GM12878 (cell line): Measurements from ENCODE around the gene FSTL4. TPM values are rescaled to one million over a fixed set of nuclear protein-coding genes. Genes with fewer than 3 reads are reported as not detected.

ENCODE experiments used
- ATAC-seq: fragments of 200-7000 bp; cut with Tn5 transposase; 3 replicates; pipeline ENCODE4 v1.9.1; 2020; ENCODE audit warnings: mild to moderate bottlenecking, moderate library complexity
- BruUV-seq: library from RNA; stranded (reverse); fragments of 400-500 nt; replicated peaks from 2 replicates; lab custom pipeline; 2021; lab: Mats Ljungman, UMichigan
- CTCF ChIA-PET: fragments of 300-600 bp; sonication (Branson Sonifier 250); formaldehyde crosslinking; extraction: SDS; loops from one replicate; lab custom pipeline; 2021; ENCODE audit warnings: inconsistent platforms; lab: Yijun Ruan, JAX
- POLR2A ChIA-PET: fragments of 350-600 bp; formaldehyde crosslinking; extraction: SDS; loops from one replicate; lab custom pipeline; 2021; ENCODE audit warnings: inconsistent platforms; lab: Charles Lee
- RAD21 ChIA-PET: fragments of 300-600 bp; sonication (Branson Sonifier 250); formaldehyde crosslinking; loops from one replicate; lab custom pipeline; 2023; ENCODE audit warnings: antibody characterized with exemption; ENCODE audit not compliant: unreplicated experiment; lab: Charles Lee
- SMC1A ChIA-PET: fragments of 300-600 bp; sonication (Branson Sonifier 250); formaldehyde crosslinking; loops from one replicate; lab custom pipeline; 2023; ENCODE audit not compliant: unreplicated experiment, uncharacterized antibody; lab: Charles Lee
- DNase-seq: peaks from one replicate; pipeline ENCODE4 v3.0.0-alpha.2; 2011; ENCODE audit warnings: low read depth, low spot score
- FAIRE-seq: peaks from 3 replicates; lab custom pipeline; 2011; peaks lifted over from hg19 to GRCh38; lab: Jason Lieb, UNC
- H2AFZ ChIP-seq: 2 replicates; pipeline ENCODE4 v1.6.0; 2011; ENCODE audit warnings: low read depth, low read length, control low read depth; ENCODE audit not compliant: control insufficient read depth
- H3K27ac ChIP-seq: 2 replicates; pipeline ENCODE4 v1.5.1; 2011; ENCODE audit warnings: control low read depth; ENCODE audit not compliant: control insufficient read depth, insufficient read depth
- H3K27me3 ChIP-seq, 2 experiments: replicated peaks in 1 of 2; 2 replicates each; pipeline versions ENCODE4 v1.6.0 to v1.6.1; 2011; ENCODE audit warnings: low read length in 1 of 2; ENCODE audit not compliant: control insufficient read depth in 2 of 2, insufficient read depth in 2 of 2
- H3K36me3 ChIP-seq, 2 experiments: 2 replicates each; pipeline ENCODE4 v1.5.1; 2011; ENCODE audit warnings: low read length in 1 of 2; ENCODE audit not compliant: control insufficient read depth in 2 of 2, insufficient read depth in 2 of 2
- H3K4me1 ChIP-seq: 2 replicates; pipeline ENCODE4 v1.6.1; 2011; ENCODE audit warnings: mild to moderate bottlenecking, low read length, moderate library complexity, mixed read lengths; ENCODE audit not compliant: control insufficient read depth, insufficient read depth
- H3K4me2 ChIP-seq: 2 replicates; pipeline ENCODE4 v1.6.0; 2011; ENCODE audit warnings: control low read depth; ENCODE audit not compliant: control insufficient read depth, insufficient read depth
- H3K4me3 ChIP-seq: fragments of 200-600 bp; sonication (generic); 2 replicates; pipeline ENCODE4 v1.5.1; 2016
- H3K79me2 ChIP-seq: 2 replicates; pipeline ENCODE4 v1.6.0; 2011; ENCODE audit warnings: low read length; ENCODE audit not compliant: control insufficient read depth, insufficient read depth
- H3K9ac ChIP-seq: 2 replicates; pipeline ENCODE4 v1.8.0; 2011; ENCODE audit warnings: low read length, control low read depth, mixed read lengths; ENCODE audit not compliant: control insufficient read depth, insufficient read depth
- H3K9me3 ChIP-seq: replicated peaks from 3 replicates; pipeline ENCODE4 v1.5.1; 2011; ENCODE audit warnings: mild to moderate bottlenecking, low read length; ENCODE audit not compliant: control insufficient read depth, insufficient read depth
- H4K20me1 ChIP-seq: 2 replicates; pipeline ENCODE4 v1.6.0; 2011; ENCODE audit not compliant: control insufficient read depth, insufficient read depth
- CTCF ChIP-seq, 3 experiments: IDR thresholded peaks in 2 of 3; conservative IDR thresholded peaks in 1 of 3; 2 replicates each; pipeline ENCODE4 v1.5.1; 2011; ENCODE audit warnings: low read depth in 3 of 3, low read length in 3 of 3, mild to moderate bottlenecking in 3 of 3, control low read depth in 2 of 3, moderate library complexity in 2 of 3, inconsistent platforms in 1 of 3, mixed read lengths in 1 of 3; ENCODE audit not compliant: control insufficient read depth in 2 of 3, insufficient read depth in 1 of 3; ENCODE audit errors: extremely low read depth in 1 of 3
- IRF3 ChIP-seq: fragments of 450-650 bp; IDR thresholded peaks from 2 replicates; pipeline ENCODE4 v1.6.1; 2014; ENCODE audit warnings: mild to moderate bottlenecking
- MEF2B ChIP-seq: fragments of 450-650 bp; IDR thresholded peaks from 2 replicates; pipeline ENCODE4 v1.6.1; 2018; ENCODE audit warnings: mild to moderate bottlenecking, moderate library complexity; ENCODE audit not compliant: partially characterized antibody, poor library complexity, severe bottlenecking
- MYC ChIP-seq: IDR thresholded peaks from 2 replicates; pipeline ENCODE4 v1.6.1; 2011; ENCODE audit warnings: mild to moderate bottlenecking, low read length, moderate library complexity, inconsistent platforms; ENCODE audit not compliant: insufficient read depth, insufficient replicate concordance, insufficient read length, severe bottlenecking
- RFX5 ChIP-seq: IDR thresholded peaks from 2 replicates; pipeline ENCODE4 v1.6.1; 2011; ENCODE audit warnings: low read depth, low read length, improper control_type of control experiment
- SMC3 ChIP-seq: IDR thresholded peaks from 2 replicates; pipeline ENCODE4 v1.6.1; 2011; ENCODE audit warnings: low read length, improper control_type of control experiment, borderline replicate concordance
- TARDBP ChIP-seq: IDR thresholded peaks from 2 replicates; pipeline ENCODE4 v1.6.1; 2016; ENCODE audit warnings: borderline replicate concordance
- ZBED1 ChIP-seq: IDR thresholded peaks from 2 replicates; pipeline ENCODE4 v1.6.1; 2016; ENCODE audit warnings: borderline replicate concordance
- WGBS: methylation state at CpG from one replicate; pipeline ENCODE4 v1.1.6; 2016; ENCODE audit warnings: low lambda C conversion rate; ENCODE audit not compliant: insufficient replicate concordance, insufficient coverage; ENCODE audit errors: missing lambda C conversion rate; 5-methylcytosine and 5-hydroxymethylcytosine counted together
- in situ Hi-C: fragments of 300-500 bp; cut with MboI; formaldehyde crosslinking; loops from 9 replicates; pipeline ENCODE4 v1.14.3; 2018; ENCODE audit warnings: mixed read lengths
- intact Hi-C: fragments of 100-400 bp; cut with micrococcal nuclease; formaldehyde crosslinking; loops from one replicate; pipeline ENCODE4 v1.14.2; 2022; ENCODE audit not compliant: unreplicated experiment
- polyA plus RNA-seq, 11 experiments: library from polyadenylated mRNA; depleted of rRNA in 4 of 11; unstranded in 6 of 11; stranded (reverse) in 5 of 11; fragments of >200 nt; fragmentation: Nextera tagmentation in 4 of 11; fragmentation: Illumina TruSeq in 1 of 11; extraction: Ambion mirVana in 4 of 11; extraction: Trizol in 1 of 11; gene quantifications; 1 replicate in 1 of 11; 2 replicates in 10 of 11; pipeline versions ENCODE4 v1.2.1 to v1.2.3, GENCODE V29; 2011 to 2016; ENCODE audit warnings: inconsistent platforms in 2 of 11, missing spikeins in 2 of 11, low read depth in 1 of 11
- total RNA-seq, 4 experiments: library from RNA; depleted of rRNA in 3 of 4; stranded (reverse); fragments of >200 nt in 3 of 4; fragmentation: Illumina TruSeq in 1 of 4; extraction: Trizol in 1 of 4; gene quantifications; 2 replicates each; pipeline versions ENCODE4 v1.2.1 to v1.2.3, GENCODE V29; 2013 to 2021
- TF ChIP-seq, protein P1 (sequence below): IDR thresholded peaks from 2 replicates; pipeline ENCODE4 v1.6.1; 2011; ENCODE audit warnings: borderline replicate concordance, low read depth, mild to moderate bottlenecking, moderate library complexity, low read length; ENCODE audit not compliant: insufficient read depth, poor library complexity, severe bottlenecking

Gene FSTL4
- total and polyA plus RNA-seq, 10 of the 15 experiments (the other 5 are each of a cell fraction or from before 2014, with no cell fraction given): 0.01 to 0.79 (median 0.21) TPM; not detected in 6

GRCh38 chr5:133421806-133422205 lies 190.5 kb downstream of the FSTL4 start:
- Histone ChIP-seq H3K79me2 (no peaks in the 10 kb centered on the region), H3K4me1 (0 out of 2 replicates have a peak, but pooled peaks cover 4% of the 10 kb centered on the region), H3K27ac (no peak overlapping the region), H2AFZ (no peak overlapping the region), H3K9ac (no peak overlapping the region), H3K36me3 (no peaks in the 10 kb centered on the region), H4K20me1 (no peaks in the 10 kb centered on the region; the same call in 1 of the 2 replicates), H3K9me3 (no peaks in the 10 kb centered on the region), H3K27me3 (peaks cover 2 to 3% of the 10 kb centered on the region in 2 experiments; a peak in 1 of 4 replicates), H3K4me2 (no peak overlapping the region), H3K4me3 (no peak overlapping the region)
- in situ Hi-C loops: loop anchor here (5.0 kb wide), 1 partner anchor 520 kb away; no protein-coding TSS in a partner anchor
- ATAC-seq (no peak), DNase-seq (no peak), FAIRE-seq (no peak)
- TF ChIP-seq MEF2B (no peak), IRF3 (no peak)
- SMC1A ChIA-PET: interaction anchor here (0.9 to 2.0 kb wide), 7 partner anchors 23 to 523 kb away, joined by 3 to 8 read pairs (median 4); no protein-coding TSS in a partner anchor
- POLR2A ChIA-PET: no interaction called here
- RAD21 ChIA-PET: interaction anchor here (1.0 to 1.2 kb wide), 2 partner anchors 24 to 311 kb away, joined by 3 read pairs; no protein-coding TSS in a partner anchor
- BruUV-seq: no TSS peak
- intact Hi-C loops: loop anchor here (2.0 to 5.0 kb wide), 2 partner anchors 39 to 310 kb away; no protein-coding TSS in a partner anchor
- CTCF ChIA-PET: interaction anchor here (0.6 to 4.0 kb wide), 14 partner anchors 8 to 524 kb away, joined by 3 to 18 read pairs (median 4); no protein-coding TSS in a partner anchor
- 6% methylated on average over 5 of the region's 5 CpGs for WGBS

DNA sequence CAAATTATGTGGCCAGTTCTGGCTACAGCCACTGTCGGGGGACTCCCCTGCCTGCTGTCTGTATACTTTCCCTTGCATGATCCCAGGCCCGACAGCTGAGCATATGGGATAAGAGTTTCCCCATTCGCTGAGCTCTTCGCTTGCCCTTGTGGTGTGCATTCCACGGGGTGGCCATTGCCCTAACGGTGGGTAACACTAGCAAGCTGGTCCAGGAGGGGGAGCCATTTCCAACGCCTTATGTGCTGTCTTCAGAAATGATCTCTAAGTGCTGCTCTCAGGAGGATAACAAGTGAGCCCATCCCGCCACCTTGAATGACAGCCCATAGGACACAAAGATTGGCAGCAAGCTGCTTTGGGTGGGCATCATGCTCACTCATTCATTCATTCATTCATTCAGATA lies 190.9 kb downstream of the FSTL4 start:
- POLR2A ChIA-PET: no interaction called here
- Histone ChIP-seq H3K9ac (no peak overlapping the region), H3K4me2 (no peak overlapping the region), H3K4me3 (no peak overlapping the region), H4K20me1 (no peaks in the 10 kb centered on the region; the same call in 1 of the 2 replicates), H2AFZ (no peak overlapping the region), H3K36me3 (no peaks in the 10 kb centered on the region), H3K27me3 (peaks cover 2 to 3% of the 10 kb centered on the region in 2 experiments; a peak in 2 of 4 replicates), H3K4me1 (0 out of 2 replicates have a peak, but pooled peaks cover 4% of the 10 kb centered on the region), H3K27ac (no peak overlapping the region), H3K9me3 (no peaks in the 10 kb centered on the region), H3K79me2 (no peaks in the 10 kb centered on the region)
- in situ Hi-C loops (loop anchor here (5.0 kb wide), 1 partner anchor 521 kb away; no protein-coding TSS in a partner anchor), intact Hi-C loops (loop anchor here (5.0 kb wide), 1 partner anchor 309 kb away; no protein-coding TSS in a partner anchor)
- RAD21 ChIA-PET: interaction anchor here (1.0 to 1.2 kb wide), 2 partner anchors 24 to 311 kb away, joined by 3 read pairs; no protein-coding TSS in a partner anchor
- FAIRE-seq (no peak), DNase-seq (no peak), ATAC-seq (peak; percentile 61)
- no TSS peak for BruUV-seq
- 39% methylated on average over 8 of the region's 8 CpGs for WGBS
- SMC1A ChIA-PET: interaction anchor here (0.9 to 2.0 kb wide), 6 partner anchors 22 to 523 kb away, joined by 3 to 8 read pairs (median 4); no protein-coding TSS in a partner anchor
- CTCF ChIA-PET: interaction anchor here (0.6 to 1.8 kb wide), 13 partner anchors 8 to 524 kb away, joined by 3 to 10 read pairs (median 4); no protein-coding TSS in a partner anchor
- TF ChIP-seq TARDBP (no peak), CTCF (IDR thresholded peaks at IDR 0.05 in 2 of 3, conservative IDR thresholded peaks at IDR 0.05 in 1 of 3; ENCODE audit: control insufficient read depth in 2 of 3, extremely low read depth in 1 of 3, insufficient read depth in 1 of 3, low read depth in 3 of 3, low read length in 3 of 3) (peak; percentile 21 to 46 (median 34); a peak in 3 of 6 replicates), MYC (no peak), RFX5 (no peak), ZBED1 (no peak), SMC3 (peak; percentile 17; the same call in 1 of the 2 replicates)
- TF ChIP-seq, protein P1, sequence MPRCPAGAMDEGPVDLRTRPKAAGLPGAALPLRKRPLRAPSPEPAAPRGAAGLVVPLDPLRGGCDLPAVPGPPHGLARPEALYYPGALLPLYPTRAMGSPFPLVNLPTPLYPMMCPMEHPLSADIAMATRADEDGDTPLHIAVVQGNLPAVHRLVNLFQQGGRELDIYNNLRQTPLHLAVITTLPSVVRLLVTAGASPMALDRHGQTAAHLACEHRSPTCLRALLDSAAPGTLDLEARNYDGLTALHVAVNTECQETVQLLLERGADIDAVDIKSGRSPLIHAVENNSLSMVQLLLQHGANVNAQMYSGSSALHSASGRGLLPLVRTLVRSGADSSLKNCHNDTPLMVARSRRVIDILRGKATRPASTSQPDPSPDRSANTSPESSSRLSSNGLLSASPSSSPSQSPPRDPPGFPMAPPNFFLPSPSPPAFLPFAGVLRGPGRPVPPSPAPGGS: no peak
